ENCODE data around the gene TNNI2.
A peak's percentile ranks its signal among the peaks of the same experiment; 100 is the strongest.

The TNNI2 gene

DNA sequence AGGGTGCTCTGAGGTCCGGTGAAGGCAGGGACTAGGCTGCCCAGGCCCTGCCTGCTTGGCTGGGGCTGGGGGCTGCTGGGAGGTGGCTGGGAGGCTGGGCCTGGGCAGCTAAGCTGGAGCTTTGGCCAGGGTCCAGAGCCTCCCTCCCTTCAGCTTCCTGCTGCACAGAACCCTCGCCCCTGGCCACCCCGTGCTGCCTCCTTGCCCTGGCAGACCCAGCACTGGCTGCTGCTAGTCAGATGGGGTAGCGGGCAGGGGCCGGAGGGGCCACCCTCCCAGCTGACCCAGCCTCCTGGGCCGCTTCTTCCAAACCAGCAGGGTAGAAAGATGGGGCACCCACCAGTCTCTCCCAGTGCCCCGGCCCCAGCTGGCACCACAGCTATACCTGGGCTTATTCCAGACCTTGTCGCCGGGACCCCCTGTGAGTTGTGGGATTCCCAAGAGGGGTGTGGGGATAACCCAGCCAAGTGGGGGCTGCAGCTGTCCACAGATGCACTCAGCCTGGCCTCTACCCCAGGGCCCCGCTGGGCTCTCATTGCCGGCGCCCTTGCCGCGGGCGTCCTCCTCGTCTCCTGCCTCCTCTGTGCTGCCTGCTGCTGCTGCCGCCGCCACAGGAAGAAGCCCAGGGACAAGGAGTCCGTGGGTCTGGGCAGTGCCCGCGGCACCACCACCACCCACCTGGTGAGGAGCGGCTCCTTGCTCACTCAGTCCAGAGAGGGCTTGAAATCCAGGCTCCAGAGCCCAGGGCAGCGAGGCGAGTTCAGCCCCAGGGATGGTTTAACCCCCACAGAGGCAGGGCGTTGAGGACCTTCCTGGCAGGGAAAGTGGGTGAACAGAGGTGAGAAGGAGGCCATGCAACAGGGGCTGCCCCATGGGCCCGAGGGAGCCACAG is 3.8 kb upstream of the TNNI2 start, which contains the start of gene SYT8:
TSS of gene SYT8 (plus strand) at position 212 of the 892 bp plus-strand sequence. CDS start at position 328, 116 bp downstream.
- DNase-seq, result no peak

DNA sequence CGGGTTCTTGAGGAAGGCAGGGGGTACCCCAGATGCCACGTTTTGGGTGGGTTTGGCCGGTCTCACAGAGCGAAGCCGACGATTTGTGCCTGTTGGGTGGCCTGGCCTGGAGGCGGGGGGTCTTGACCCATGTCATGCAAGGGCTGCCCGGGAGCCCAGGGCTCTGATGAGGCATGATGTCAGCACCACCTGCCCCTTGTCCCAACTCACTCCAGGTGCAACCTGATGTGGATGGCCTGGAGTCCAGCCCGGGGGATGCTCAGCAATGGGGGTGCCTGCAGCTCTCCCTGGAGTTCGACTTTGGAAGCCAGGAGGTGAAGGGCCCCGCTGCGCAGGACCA is 3.1 kb upstream of the TNNI2 start:
- DNase-seq, result no peak

GRCh38 chr11:1836011-1836945 is 2.5 kb upstream of the TNNI2 start:
- no peak for DNase-seq

DNA sequence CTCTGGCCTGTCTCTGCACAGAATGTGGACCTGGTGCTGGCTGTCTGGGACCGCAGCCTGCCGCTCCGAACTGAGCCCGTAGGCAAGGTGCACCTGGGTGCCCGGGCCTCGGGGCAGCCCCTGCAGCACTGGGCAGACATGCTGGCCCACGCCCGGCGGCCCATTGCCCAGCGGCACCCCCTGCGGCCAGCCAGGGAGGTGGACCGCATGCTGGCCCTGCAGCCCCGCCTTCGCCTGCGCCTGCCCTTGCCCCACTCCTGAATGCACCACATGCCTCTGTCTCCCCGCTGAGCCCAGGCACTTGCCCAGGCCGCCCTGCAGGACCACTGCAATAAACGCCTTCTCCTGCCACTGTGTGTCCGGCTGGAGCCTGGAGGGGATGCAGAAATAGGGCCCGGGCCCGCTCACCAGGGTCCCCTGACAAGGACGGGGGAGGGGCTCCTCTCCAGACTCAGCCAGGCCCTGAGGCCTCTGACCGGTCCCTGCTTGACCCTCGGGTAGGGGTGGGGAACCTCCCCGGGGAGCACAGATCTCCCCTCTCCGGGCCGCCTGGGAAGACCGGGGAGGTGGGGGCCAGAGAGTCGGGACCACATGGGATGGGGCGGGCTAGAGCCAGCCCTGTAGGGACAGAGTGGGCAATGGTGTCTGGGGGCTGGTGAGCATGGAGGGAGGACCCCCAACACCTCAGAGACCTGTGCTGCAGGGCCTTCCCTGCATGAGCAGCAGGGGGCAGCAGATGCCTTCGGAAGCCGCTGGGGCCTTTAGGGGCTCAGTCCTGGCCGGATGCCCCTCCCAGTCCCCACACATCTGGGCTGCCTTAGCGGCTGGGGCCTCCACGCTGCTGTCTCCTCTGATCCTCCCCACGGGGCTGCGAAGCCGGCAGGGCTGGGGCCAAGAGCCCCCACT is 1.4 kb upstream of the TNNI2 start:
- DNase-seq, result peak; percentile 86

DNA sequence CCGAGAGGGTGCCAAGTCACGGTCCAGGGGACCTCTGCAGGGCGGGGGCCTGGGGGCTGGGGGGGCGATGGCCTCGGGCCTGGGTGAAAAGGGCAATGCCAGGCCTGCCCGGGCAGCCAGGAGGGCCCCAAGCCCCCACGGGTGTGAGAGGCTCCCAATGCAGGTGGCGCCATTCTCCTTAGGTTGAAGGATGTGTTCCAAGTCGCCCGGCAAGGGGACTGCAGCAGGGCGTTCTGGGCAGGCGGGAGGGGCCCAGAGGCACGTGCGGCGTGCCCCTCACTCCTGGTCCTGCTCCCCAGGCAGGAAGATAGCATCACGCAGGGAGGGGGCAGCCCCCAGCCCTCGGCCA is 730 bp upstream of the TNNI2 start:
- DNase-seq, result no peak

DNA sequence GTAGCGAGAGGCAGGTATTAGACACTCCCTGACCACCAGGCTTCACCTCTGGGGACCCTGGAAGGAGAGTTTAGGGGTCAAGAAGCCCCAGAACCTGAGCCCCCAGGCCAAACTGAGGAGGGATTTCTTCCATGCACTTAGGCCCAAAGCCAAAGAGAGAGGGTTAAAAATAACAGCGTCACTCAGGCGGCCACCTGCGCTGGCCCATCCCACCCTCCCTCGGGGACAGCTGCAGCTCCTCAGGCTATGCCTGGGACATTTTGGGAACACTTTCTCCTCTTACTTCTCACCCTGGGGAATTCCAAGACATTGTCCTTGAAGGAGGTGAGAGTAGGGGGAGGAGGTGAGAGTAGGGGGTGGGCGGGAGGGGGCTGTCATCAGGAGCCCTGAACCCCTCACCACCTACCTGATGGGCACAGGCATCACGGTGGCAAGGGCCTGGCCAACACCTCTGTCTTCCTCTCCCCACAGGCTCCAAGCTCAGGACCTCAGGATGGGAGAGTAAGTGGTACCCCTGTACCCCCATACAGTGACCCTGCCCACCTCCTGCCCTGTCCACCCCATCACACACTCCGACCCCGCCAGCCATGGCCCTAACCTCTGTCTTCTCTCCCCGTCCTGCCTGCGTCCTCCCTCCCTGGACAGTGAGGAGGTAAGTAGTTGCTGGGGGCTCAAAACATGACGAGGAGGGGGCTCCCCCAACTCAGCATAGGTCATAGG is 583 bp downstream of the TNNI2 start:
- DNase-seq, result no peak

DNA sequence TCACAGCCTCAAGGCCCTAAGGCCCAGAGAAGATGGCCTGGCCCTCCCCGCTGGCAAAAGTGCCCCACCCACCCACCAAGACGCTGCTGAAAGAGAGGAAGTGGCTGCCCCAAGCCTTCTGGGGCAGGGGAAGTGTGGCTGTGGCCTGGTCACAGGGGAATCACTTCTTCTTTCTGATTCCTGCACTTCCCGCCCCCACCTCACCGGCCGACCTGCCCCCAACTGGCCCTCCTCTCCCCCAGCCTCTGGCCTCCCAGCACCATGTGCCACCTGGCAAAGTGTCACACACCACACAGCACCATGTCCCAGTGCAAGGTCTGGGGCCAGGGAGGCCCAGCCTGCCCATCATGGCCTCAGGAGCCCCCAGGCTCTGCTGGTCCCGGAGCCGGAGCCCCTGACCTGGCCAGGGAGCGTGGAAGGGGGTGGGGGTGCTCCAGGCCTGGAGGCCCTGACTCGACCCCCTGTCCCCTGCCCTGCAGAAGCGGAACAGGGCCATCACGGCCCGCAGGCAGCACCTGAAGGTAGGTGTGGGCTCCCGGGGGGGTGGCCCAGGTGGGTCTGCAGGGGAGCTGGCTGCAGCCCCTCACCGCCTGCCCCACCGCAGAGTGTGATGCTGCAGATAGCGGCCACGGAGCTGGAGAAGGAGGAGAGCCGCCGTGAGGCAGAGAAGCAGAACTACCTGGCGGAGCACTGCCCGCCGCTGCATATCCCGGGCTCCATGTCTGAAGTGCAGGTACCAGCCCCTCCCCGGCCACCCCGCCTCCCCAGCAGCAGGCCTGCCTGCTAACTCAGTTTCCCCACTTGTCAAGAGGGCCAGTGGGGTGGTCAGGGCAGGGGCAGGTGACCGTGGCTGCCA is 1.4 kb downstream of the TNNI2 start:
- DNase-seq, result peak; percentile 77

DNA sequence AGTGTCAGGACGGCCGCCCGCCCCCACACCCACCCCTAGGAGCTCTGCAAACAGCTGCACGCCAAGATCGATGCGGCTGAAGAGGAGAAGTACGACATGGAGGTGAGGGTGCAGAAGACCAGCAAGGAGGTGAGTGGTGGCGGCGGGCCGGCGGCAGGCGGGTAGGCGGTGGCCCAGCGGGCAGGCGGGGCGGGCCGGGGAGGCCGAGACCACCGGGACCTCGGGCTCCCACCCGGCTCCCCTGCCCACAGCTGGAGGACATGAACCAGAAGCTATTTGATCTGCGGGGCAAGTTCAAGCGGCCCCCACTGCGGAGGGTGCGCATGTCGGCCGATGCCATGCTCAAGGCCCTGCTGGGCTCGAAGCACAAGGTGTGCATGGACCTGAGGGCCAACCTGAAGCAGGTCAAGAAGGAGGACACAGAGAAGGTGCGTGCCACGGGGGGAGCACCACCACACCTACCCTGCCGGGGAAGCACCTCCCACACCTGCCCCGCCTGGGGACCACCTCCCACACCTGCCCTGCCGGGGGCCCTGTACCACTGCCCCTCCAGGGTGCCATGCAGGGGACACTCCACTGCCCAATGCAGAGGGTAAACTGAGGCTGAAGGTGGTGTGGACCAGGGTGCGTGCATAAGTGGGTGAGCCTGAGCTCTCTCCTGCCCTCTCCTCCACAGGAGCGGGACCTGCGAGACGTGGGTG is 2.1 kb downstream of the TNNI2 start:
- no peak for DNase-seq

DNA sequence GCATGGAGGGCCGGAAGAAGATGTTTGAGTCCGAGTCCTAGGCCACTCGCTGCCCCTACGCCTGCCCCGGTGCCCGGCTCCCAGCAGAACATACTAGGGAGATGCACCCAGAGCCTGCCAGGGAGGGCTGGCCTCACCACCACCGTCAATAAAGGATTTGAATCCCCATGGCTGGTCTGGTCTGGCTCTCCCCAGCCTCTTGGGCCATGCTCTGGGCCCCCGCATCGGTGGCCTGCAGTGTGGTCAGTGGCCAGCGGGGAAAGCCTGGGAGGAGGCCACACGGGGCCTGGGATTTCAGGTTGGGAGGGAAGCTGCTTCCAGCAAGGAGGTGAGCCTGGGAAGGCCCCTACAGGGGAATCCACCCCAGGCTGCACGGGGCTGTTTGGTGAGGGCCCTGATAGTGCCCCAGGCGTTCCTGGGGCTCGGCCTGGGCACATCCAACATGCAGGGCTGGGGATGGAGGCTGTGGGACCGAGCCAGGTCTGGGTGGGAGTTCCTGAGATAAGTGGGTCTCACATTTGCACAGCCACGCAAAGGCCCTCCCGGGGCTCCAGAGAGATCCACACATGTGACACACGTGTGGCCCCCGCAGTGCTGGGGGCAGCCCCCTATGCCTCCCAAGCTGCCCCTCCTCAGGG is 2.8 kb downstream of the TNNI2 start:
- no peak for DNase-seq

DNA sequence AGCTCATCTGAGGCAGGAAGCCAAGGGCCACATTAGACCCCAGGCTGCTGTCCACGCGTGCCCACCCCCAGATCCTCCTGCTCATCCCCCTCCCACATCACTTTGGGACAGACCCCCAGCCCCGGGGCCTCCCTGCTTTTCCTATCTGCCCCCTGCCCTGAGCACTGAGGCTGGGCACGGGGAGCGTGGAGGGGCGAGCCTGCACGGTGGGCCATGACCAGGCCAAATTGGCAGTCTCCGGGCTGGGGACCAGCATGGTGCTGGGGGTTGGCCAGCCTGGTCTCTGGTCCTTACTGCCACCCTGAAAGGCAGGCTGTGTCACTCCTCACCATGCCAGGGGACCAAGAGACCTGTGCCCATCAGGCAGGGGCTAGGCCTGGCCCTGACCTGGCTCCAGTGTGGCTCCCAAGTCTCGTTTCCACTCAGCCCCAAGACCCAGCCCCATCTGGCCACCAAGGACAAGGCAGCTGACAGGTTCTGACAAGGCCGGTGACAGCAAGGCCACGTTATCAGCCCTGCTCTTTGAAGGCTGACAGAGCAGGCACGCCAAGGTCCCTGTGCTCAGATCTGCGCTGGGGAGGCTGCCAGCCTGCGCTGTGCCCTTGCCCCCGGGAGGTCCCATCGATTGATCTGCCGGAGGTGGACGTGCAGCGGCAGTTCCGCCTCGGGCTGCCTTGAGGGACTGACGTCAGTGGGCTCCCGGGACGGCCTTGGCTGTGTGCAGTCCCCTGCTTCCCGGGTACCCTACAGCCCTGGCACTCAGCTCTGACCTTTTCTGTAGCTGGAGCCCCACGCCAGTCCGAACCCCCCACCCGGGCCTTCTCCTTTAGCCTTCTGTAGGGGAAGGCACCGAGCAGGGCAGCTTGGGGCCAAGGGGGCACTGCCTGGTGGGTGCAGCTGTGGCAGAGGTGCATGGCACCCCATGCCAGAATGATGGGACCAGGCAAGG is 3.6 kb downstream of the TNNI2 start:
- no peak for DNase-seq

DNA sequence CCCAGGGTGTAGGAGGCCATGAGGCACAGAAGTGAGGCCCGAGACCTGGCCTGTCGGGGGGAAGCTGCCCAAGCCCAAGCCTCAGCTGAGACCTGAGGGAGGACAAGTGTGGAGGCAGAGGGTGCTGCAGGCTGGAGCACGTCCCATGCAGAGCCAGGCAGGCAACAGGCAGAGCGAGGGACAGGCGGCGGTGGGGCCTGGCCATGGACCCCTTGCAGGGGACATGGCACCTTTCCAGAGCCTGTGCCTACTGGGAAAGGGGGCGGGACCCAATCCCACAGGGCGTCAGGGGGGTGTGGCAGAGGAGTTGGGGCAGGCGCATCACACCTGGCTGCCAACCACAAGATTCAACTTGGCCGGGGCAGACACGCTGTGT is 4.3 kb downstream of the TNNI2 start:
- no peak for DNase-seq

- no peak for DNase-seq
Measured at GRCh38 chr11:1843796-1844195, 5.0 kb downstream of the TNNI2 start.

- DNase-seq, result peak; percentile 76
Measured at GRCh38 chr11:1844221-1845094, 5.7 kb downstream of the TNNI2 start.

DNA sequence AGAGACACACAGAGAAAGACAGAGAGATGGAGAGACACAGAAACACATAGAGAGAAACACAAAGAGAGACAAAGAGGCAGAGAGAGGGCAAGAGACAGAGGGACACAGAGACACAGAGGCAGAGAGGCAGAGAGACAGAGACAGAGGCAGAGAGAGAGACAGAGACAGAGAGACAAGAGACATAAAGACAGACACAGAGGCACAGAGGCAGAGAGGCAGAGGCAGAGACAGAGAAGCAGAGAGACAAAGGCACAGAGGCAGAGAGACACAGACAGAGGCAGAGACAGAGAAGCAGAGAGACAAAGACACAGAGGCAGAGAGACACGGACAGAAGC is 6.3 kb downstream of the TNNI2 start:
- DNase-seq, result no peak

- peak; percentile 40 for DNase-seq
Measured at GRCh38 chr11:1845561-1846452, 7.0 kb downstream of the TNNI2 start.

DNA sequence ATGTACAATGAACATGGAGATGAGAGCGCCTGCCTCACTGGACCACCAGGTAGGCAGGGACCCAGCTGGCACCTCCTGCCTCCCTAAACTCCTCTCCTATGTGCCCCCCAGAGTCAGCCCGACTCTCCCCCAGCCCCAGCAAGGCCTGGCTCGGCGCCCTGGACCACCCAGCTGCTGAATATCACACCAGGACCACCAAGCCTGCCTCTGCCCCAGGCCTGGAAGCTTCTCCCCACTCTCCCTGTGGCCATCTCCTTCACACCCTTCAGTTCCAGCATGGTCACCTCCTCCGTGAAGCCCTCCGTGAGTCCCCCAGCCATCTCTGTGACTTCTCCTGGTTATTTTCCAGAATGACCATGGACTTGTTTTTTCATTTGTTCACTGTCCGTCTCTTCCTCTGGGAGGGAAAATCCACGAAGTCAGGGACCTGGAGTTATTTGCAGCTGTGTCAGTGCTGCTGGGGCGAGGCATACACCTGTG is 7.7 kb downstream of the TNNI2 start:
- DNase-seq, result no peak
